SK-N-SH (cell line): ENCODE measurements around the gene IGDCC3. TPM values are rescaled to one million over a fixed set of nuclear protein-coding genes. Genes with fewer than 3 reads are reported as not detected.

ENCODE experiments used
- CTCF ChIA-PET: fragments of 300-600, 350-600 bp; formaldehyde crosslinking; extraction: SDS; loops from one replicate; lab custom pipeline; 2021; lab: Yijun Ruan, JAX
- POLR2A ChIA-PET: fragments of 350-600 bp; sonication (Branson Sonifier 250); formaldehyde crosslinking; extraction: SDS; loops from one replicate; lab custom pipeline; 2020; ENCODE audit warnings: antibody characterized with exemption, inconsistent platforms; lab: Yijun Ruan, JAX
- DNase-seq: peaks from one replicate; pipeline ENCODE4 v3.0.0; 2012
- H2AFZ ChIP-seq: fragments of 200-600 bp; sonication (generic); 2 replicates; pipeline ENCODE4 v1.8.1; 2016; ENCODE audit warnings: antibody characterized with exemption, mild to moderate bottlenecking, low read depth
- H3F3A ChIP-seq: fragments of 200-600 bp; sonication (generic); replicated peaks from 2 replicates; pipeline ENCODE3; 2016; ENCODE audit warnings: antibody characterized with exemption, mild to moderate bottlenecking; ENCODE audit not compliant: insufficient read depth
- H3K27ac ChIP-seq, 2 experiments: fragments of 200-500 bp in 1 of 2; fragments of 200-600 bp in 1 of 2; sonication (Bioruptor generic) in 1 of 2; sonication (generic), shearing (Covaris generic) in 1 of 2; 2 replicates each; pipeline versions ENCODE4 v1.5.1 to v1.6.1; 2014 to 2016; ENCODE audit warnings: low read depth in 2 of 2, inconsistent platforms in 1 of 2, low read length in 1 of 2, mild to moderate bottlenecking in 1 of 2, mixed read lengths in 1 of 2
- H3K27me3 ChIP-seq: fragments of 200-600 bp; sonication (generic), shearing (Covaris generic); 2 replicates; pipeline ENCODE4 v1.6.1; 2016; ENCODE audit warnings: mixed run types; ENCODE audit not compliant: insufficient read depth
- H3K36me3 ChIP-seq, 2 experiments: fragments of 200-500 bp in 1 of 2; fragments of 200-600 bp in 1 of 2; sonication (Bioruptor generic) in 1 of 2; sonication (generic) in 1 of 2; replicated peaks in 1 of 2; 2 replicates each; pipeline versions ENCODE3 to v1.5.1; 2014 to 2016; ENCODE audit warnings: low read length in 1 of 2, mild to moderate bottlenecking in 1 of 2; ENCODE audit not compliant: insufficient read depth in 2 of 2, control insufficient read depth in 1 of 2
- H3K4me1 ChIP-seq, 2 experiments: fragments of 200-500 bp in 1 of 2; fragments of 200-600 bp in 1 of 2; sonication (Bioruptor generic) in 1 of 2; sonication (generic), shearing (Covaris generic) in 1 of 2; 2 replicates each; pipeline versions ENCODE4 v1.5.1 to v1.6.1; 2014 to 2016; ENCODE audit warnings: low read depth in 1 of 2, low read length in 1 of 2, mixed run types in 1 of 2; ENCODE audit not compliant: insufficient read depth in 2 of 2, control insufficient read depth in 1 of 2
- H3K4me2 ChIP-seq: fragments of 200-600 bp; sonication (generic), shearing (Covaris generic); 2 replicates; pipeline ENCODE4 v1.6.1; 2017; ENCODE audit warnings: mixed run types
- H3K4me3 ChIP-seq, 2 experiments: fragments of 200-500 bp in 1 of 2; fragments of 200-600 bp in 1 of 2; sonication (Bioruptor generic) in 1 of 2; sonication (generic), shearing (Covaris generic) in 1 of 2; 2 replicates each; pipeline versions ENCODE4 v1.5.1 to v1.8.1; 2014 to 2016; ENCODE audit warnings: low read depth in 2 of 2, inconsistent platforms in 1 of 2, low read length in 1 of 2, mild to moderate bottlenecking in 1 of 2, mixed read lengths in 1 of 2, moderate library complexity in 1 of 2
- H3K79me2 ChIP-seq: fragments of 200-600 bp; sonication (generic); 2 replicates; pipeline ENCODE4 v1.8.1; 2017; ENCODE audit warnings: mild to moderate bottlenecking; ENCODE audit not compliant: insufficient read depth
- H3K9ac ChIP-seq: fragments of 200-600 bp; sonication (generic); 2 replicates; pipeline ENCODE4 v1.6.1; 2017; ENCODE audit warnings: mixed run types
- H3K9me2 ChIP-seq: fragments of 200-600 bp; sonication (generic); 2 replicates; pipeline ENCODE4 v1.6.1; 2017; ENCODE audit warnings: mixed run types
- H3K9me3 ChIP-seq: fragments of 200-600 bp; sonication (generic); 2 replicates; pipeline ENCODE4 v1.6.1; 2017; ENCODE audit warnings: mixed run types, mild to moderate bottlenecking, moderate library complexity
- H4K20me1 ChIP-seq: fragments of 200-600 bp; sonication (generic); 2 replicates; pipeline ENCODE4 v1.6.1; 2017; ENCODE audit warnings: mild to moderate bottlenecking, mixed run types; ENCODE audit not compliant: insufficient read depth
- CHD2 ChIP-seq: fragments of 150-350 bp; IDR thresholded peaks from 2 replicates; pipeline ENCODE4 v1.6.1; 2018; ENCODE audit warnings: low read length; ENCODE audit not compliant: partially characterized antibody
- ELF1 ChIP-seq: IDR thresholded peaks from 2 replicates; pipeline ENCODE4 v1.4.0; 2012
- EP300 ChIP-seq, 2 experiments: IDR thresholded peaks; 2 replicates each; pipeline versions ENCODE4 v1.4.0 to v1.6.1; 2012; ENCODE audit warnings: borderline replicate concordance in 1 of 2, low read depth in 1 of 2, low read length in 1 of 2
- GATA2 ChIP-seq: sonication (generic); formaldehyde crosslinking; IDR thresholded peaks from 2 replicates; pipeline ENCODE4 v1.5.0; 2020; ENCODE audit warnings: mild to moderate bottlenecking, missing genetic modification reagents
- MAX ChIP-seq: IDR thresholded peaks from 2 replicates; pipeline ENCODE4 v1.4.0; 2012; ENCODE audit warnings: low read depth
- MEF2A ChIP-seq: IDR thresholded peaks from 2 replicates; pipeline ENCODE4 v1.4.0; 2012; ENCODE audit warnings: low read depth, borderline replicate concordance
- NFIC ChIP-seq: IDR thresholded peaks from 2 replicates; pipeline ENCODE4 v1.4.0; 2012; ENCODE audit warnings: borderline replicate concordance
- PBX3 ChIP-seq: IDR thresholded peaks from 2 replicates; pipeline ENCODE4; 2012
- RCOR1 ChIP-seq: fragments of 150-350 bp; IDR thresholded peaks from 2 replicates; pipeline ENCODE4 v1.6.1; 2017; ENCODE audit warnings: antibody characterized with exemption, low read length
- RXRA ChIP-seq: IDR thresholded peaks from 2 replicates; pipeline ENCODE4 v1.4.0; 2012; ENCODE audit warnings: low read depth, mild to moderate bottlenecking, borderline replicate concordance
- SIN3A ChIP-seq: IDR thresholded peaks from 2 replicates; pipeline ENCODE4 v1.6.1; 2012; ENCODE audit warnings: low read depth, mild to moderate bottlenecking, low read length, moderate library complexity, borderline replicate concordance
- SMC3 ChIP-seq: IDR thresholded peaks from 2 replicates; pipeline ENCODE4 v1.6.1; 2012; ENCODE audit warnings: low read depth, low read length, improper control_type of control experiment
- TAF1 ChIP-seq: IDR thresholded peaks from 2 replicates; pipeline ENCODE4 v1.6.1; 2012; ENCODE audit warnings: low read depth, mild to moderate bottlenecking, low read length, moderate library complexity, borderline replicate concordance
- TEAD4 ChIP-seq: IDR thresholded peaks from 2 replicates; pipeline ENCODE4 v1.4.0; 2012; ENCODE audit warnings: mild to moderate bottlenecking, borderline replicate concordance; ENCODE audit not compliant: insufficient read depth
- USF2 ChIP-seq: fragments of 150-350 bp; IDR thresholded peaks from 2 replicates; pipeline ENCODE4 v1.6.1; 2017; ENCODE audit warnings: antibody characterized with exemption, low read length, low read depth, borderline replicate concordance
- WGBS: methylation state at CpG from one replicate; pipeline ENCODE4 v1.1.6; 2017; ENCODE audit warnings: low lambda C conversion rate; 5-methylcytosine and 5-hydroxymethylcytosine counted together
- polyA plus RNA-seq, 3 experiments: library from polyadenylated mRNA; depleted of rRNA; stranded (reverse); fragments of >200 nt; gene quantifications; 2 replicates each; pipeline ENCODE4 v1.2.3, GENCODE V29; 2012

IGDCC3 gene
- polyA plus RNA-seq, 1 of the 3 experiments (the other 2 are of a cell fraction): 0.43 TPM

GRCh38 chr15:65392368-65392767, 14.6 kb upstream of the IGDCC3 start:
- H3K27me3 ChIP-seq: peaks cover 29% of the 10 kb centered on the region
- H3K36me3 ChIP-seq: no peaks in the 10 kb centered on the region
- no peak for DNase-seq
- H3K9ac ChIP-seq: no peak overlapping the region
- no peak overlapping the region for H3K4me2 ChIP-seq
- peaks cover 0 to 6% of the 10 kb centered on the region in 2 experiments; a peak in 1 of 4 replicates for H3K4me1 ChIP-seq
- no peaks in the 10 kb centered on the region for H3K79me2 ChIP-seq
- no peaks in the 10 kb centered on the region for H3F3A ChIP-seq
- WGBS: 100% methylated on average over 1 of the region's 2 CpGs
- H3K27ac ChIP-seq: no peak overlapping the region
- no peaks in the 10 kb centered on the region for H3K9me3 ChIP-seq
- ChIA-PET CTCF (interaction anchor here (2.2 to 37.1 kb wide), 2 partner anchors 9 to 70 kb away, joined by 15 to 969 read pairs; no protein-coding TSS in a partner anchor), POLR2A (no interaction called here)
- no peak overlapping the region for H2AFZ ChIP-seq
- no peak overlapping the region for H3K4me3 ChIP-seq
- no peak for TF ChIP-seq RXRA
- no peak for TF ChIP-seq GATA2 (CRISPR knock-in tag)
- TF ChIP-seq RCOR1: no peak
- TF ChIP-seq CHD2: no peak
- H4K20me1 ChIP-seq: no peaks in the 10 kb centered on the region
- no peaks in the 10 kb centered on the region for H3K9me2 ChIP-seq

GRCh38 chr15:65391732-65392131, 13.9 kb upstream of the IGDCC3 start:
- Histone ChIP-seq H3K4me2 (no peak overlapping the region), H3F3A (no peaks in the 10 kb centered on the region), H3K27me3 (peaks cover 24% of the 10 kb centered on the region), H3K9me3 (no peaks in the 10 kb centered on the region), H3K4me1 (peaks cover 0 to 6% of the 10 kb centered on the region in 2 experiments; a peak in 1 of 4 replicates), H3K9me2 (no peaks in the 10 kb centered on the region), H3K36me3 (no peaks in the 10 kb centered on the region), H4K20me1 (no peaks in the 10 kb centered on the region), H3K9ac (no peak overlapping the region), H2AFZ (no peak overlapping the region), H3K27ac (no peak overlapping the region), H3K79me2 (no peaks in the 10 kb centered on the region), H3K4me3 (no peak overlapping the region)
- WGBS: 87% methylated on average over 10 of the region's 10 CpGs
- no peak for DNase-seq
- CTCF ChIA-PET: interaction anchor here (2.2 to 37.1 kb wide), 2 partner anchors 9 to 69 kb away, joined by 15 to 969 read pairs; no protein-coding TSS in a partner anchor
- TF ChIP-seq TEAD4 (no peak), PBX3 (no peak), SIN3A (no peak), MAX (no peak), TAF1 (no peak)
- POLR2A ChIA-PET: no interaction called here

- H3K9ac ChIP-seq: no peak overlapping the region
- H3K9me2 ChIP-seq: no peaks in the 10 kb centered on the region
- POLR2A ChIA-PET: no interaction called here
- no peaks in the 10 kb centered on the region for H3F3A ChIP-seq
- no peak for TF ChIP-seq EP300 (IDR thresholded peaks at IDR 0.05; ENCODE audit: borderline replicate concordance in 1 of 2, low read depth in 1 of 2, low read length in 1 of 2)
- TF ChIP-seq ELF1: no peak
- TF ChIP-seq MAX: no peak
- no peak for TF ChIP-seq GATA2 (CRISPR knock-in tag)
- TF ChIP-seq NFIC: no peak
- no peak for TF ChIP-seq SMC3
- TF ChIP-seq USF2: no peak
- no peak for TF ChIP-seq MEF2A
- TF ChIP-seq, all 33 proteins: peak for 0
- DNase-seq: no peak
- WGBS: 52% methylated on average over 1 of the region's 1 CpG
- H3K9me3 ChIP-seq: no peaks in the 10 kb centered on the region
- H3K36me3 ChIP-seq: no peaks in the 10 kb centered on the region
- peaks cover 0 to 3% of the 10 kb centered on the region in 2 experiments; a peak in 1 of 4 replicates for H3K4me1 ChIP-seq
- CTCF ChIA-PET: interaction anchor here (2.2 to 37.1 kb wide), 2 partner anchors 11 to 68 kb away, joined by 15 to 969 read pairs; no protein-coding TSS in a partner anchor
- H3K27ac ChIP-seq: no peak overlapping the region
- H3K27me3 ChIP-seq: peaks cover 14% of the 10 kb centered on the region
- no peaks in the 10 kb centered on the region for H4K20me1 ChIP-seq
- H3K4me3 ChIP-seq: no peak overlapping the region
- no peak overlapping the region for H2AFZ ChIP-seq
- H3K4me2 ChIP-seq: no peak overlapping the region
- H3K79me2 ChIP-seq: no peaks in the 10 kb centered on the region
Observed at GRCh38 chr15:65390447-65390846, 12.6 kb upstream of the IGDCC3 start.
